ENCODE data around the gene MTHFD1L.

- TF ChIP-seq SP1 (IDR thresholded peaks at IDR 0.05), result no peak
- no peak for TF ChIP-seq HDGF (IDR thresholded peaks at IDR 0.05; ENCODE audit: borderline replicate concordance)
- no peak for TF ChIP-seq FOXK2 (IDR thresholded peaks at IDR 0.05)
Measured at GRCh38 chr6:151103266-151103665, 237.8 kb downstream of the MTHFD1L start.
